ENCODE measurements around the gene OSER1. TPM values are rescaled to one million over a fixed set of nuclear protein-coding genes. Genes with fewer than 3 reads are reported as not detected.

OSER1 gene
- total RNA-seq, 2 experiments from 2014 or later: 172 TPM

DNA sequence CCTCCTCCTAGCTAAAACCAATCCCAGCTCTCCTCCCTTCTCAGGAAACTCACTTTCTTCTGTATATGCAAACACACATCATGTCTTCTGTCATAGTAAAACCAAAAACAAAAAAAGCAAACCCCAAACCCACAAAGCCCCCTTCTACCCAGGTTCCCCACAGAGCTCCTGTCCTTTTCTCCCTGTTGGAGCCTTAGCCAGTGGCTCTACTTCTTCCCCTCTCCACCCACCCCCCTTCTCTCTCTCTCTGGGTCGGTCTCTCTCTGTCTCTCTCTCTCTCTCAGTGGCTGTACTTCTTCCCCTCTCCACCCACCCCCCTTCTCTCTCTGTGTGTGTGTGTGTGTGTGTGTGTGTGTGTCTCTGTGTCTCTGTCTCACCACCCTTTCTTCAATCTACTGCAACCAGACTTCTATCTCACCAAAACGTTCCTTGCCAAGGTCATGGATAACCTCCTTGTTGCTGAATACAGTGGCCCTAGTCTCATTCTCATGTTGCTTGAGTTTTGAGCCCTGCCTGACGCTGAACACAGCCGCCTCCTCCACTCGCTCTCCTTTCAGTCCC, 8.7 kb upstream of the OSER1 start:
- peak in 7 of 14 experiments; percentile 10 to 70 (median 37) for DNase-seq
- peak overlapping the region; percentile 41 for H3K4me3 ChIP-seq (ENCODE audit: low read length)
- POLR2A ChIA-PET: interaction anchor here (0.7 to 7.7 kb wide), 13 partner anchors 9 to 666 kb away, joined by 3 to 155 read pairs (median 4); partner anchors contain the start of genes FITM2, GDAP1L1, OSER1 and SERINC3

DNA sequence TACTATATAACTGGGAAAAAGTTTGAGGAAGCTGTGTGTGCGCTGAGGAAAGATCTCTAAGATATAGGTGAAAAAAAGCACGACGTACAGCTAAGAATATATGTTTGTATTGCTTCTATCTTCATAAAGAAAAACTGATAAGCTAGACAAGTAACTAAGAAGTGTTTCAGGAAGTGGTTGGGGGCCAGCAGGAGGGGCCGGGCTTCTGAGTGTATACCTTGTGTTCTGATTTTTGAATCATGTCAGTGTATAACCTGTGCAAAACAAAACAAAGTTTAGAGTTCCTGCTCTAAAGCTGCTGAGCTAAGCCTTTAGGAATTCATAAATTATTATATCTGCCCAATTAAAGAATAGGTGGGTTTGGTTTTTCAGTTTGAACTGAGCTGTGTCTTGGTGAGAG, 7.9 kb upstream of the OSER1 start:
- ATAC-seq (ENCODE audit: poor library complexity) (peak; percentile 69), DNase-seq (peak in 13 of 14 experiments; percentile 44 to 77 (median 62))
- H3K9me3 ChIP-seq (ENCODE audit: control insufficient read depth in 1 of 2, insufficient read depth in 1 of 2, low read length in 2 of 2): no peaks in the 10 kb centered on the region
- peaks cover 46% of the 10 kb centered on the region for H3K4me1 ChIP-seq (ENCODE audit: insufficient read depth, low read length)
- peaks cover 4% of the 10 kb centered on the region for H3K36me3 ChIP-seq (ENCODE audit: insufficient read depth, low read length)
- POLR2A ChIA-PET: interaction anchor here (0.7 to 7.7 kb wide), 16 partner anchors 8 to 671 kb away, joined by 3 to 155 read pairs (median 4); partner anchors contain the start of genes FITM2, GDAP1L1, OSER1 and SERINC3
- CTCF ChIA-PET: interaction anchor here (0.7 to 8.5 kb wide), 10 partner anchors 11 to 392 kb away, joined by 3 to 241 read pairs (median 6); partner anchors contain the start of gene FITM2
- H3K36me3 Mint-ChIP-seq (ENCODE audit: low read depth): peaks cover 10% of the 10 kb centered on the region
- no peaks in the 10 kb centered on the region for H3K9me3 Mint-ChIP-seq
- peak overlapping the region; percentile 80 for H3K4me3 Mint-ChIP-seq
- H3K4me3 ChIP-seq (ENCODE audit: low read length): peak overlapping the region; percentile 41
- H3K4me1 Mint-ChIP-seq (ENCODE audit: low read depth): peaks cover 68% of the 10 kb centered on the region
- no peaks in the 10 kb centered on the region for H3K27me3 Mint-ChIP-seq
- no peaks in the 10 kb centered on the region for H3K27me3 ChIP-seq (ENCODE audit: control insufficient read depth in 1 of 2, insufficient read depth in 2 of 2, low read length in 2 of 2)
- intact Hi-C loops (cut with DNase I, micrococcal nuclease): loop anchor here (5.0 to 10.0 kb wide), 4 partner anchors 306 to 649 kb away; partner anchors contain the start of genes IFT52 (in 1 of the 2) and SERINC3 (in 1 of the 2)
- TF ChIP-seq, protein P1, sequence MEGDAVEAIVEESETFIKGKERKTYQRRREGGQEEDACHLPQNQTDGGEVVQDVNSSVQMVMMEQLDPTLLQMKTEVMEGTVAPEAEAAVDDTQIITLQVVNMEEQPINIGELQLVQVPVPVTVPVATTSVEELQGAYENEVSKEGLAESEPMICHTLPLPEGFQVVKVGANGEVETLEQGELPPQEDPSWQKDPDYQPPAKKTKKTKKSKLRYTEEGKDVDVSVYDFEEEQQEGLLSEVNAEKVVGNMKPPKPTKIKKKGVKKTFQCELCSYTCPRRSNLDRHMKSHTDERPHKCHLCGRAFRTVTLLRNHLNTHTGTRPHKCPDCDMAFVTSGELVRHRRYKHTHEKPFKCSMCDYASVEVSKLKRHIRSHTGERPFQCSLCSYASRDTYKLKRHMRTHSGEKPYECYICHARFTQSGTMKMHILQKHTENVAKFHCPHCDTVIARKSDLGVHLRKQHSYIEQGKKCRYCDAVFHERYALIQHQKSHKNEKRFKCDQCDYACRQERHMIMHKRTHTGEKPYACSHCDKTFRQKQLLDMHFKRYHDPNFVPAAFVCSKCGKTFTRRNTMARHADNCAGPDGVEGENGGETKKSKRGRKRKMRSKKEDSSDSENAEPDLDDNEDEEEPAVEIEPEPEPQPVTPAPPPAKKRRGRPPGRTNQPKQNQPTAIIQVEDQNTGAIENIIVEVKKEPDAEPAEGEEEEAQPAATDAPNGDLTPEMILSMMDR (IDR thresholded peaks at IDR 0.05): no peak
- H3K27ac Mint-ChIP-seq: peak overlapping the region; percentile 91
- H3K27ac ChIP-seq (ENCODE audit: low read depth in 1 of 2, low read length in 2 of 2): peak overlapping the region; percentile 62 to 71

More for the DNA sequence above, 8.7 kb upstream of the OSER1 start:
- Mint-ChIP-seq H3K4me1 (ENCODE audit: low read depth) (peaks cover 68% of the 10 kb centered on the region), H3K27me3 (no peaks in the 10 kb centered on the region), H3K36me3 (ENCODE audit: low read depth) (peaks cover 10% of the 10 kb centered on the region), H3K4me3 (peak overlapping the region; percentile 80), H3K27ac (peak overlapping the region; percentile 91), H3K9me3 (no peaks in the 10 kb centered on the region)
- Histone ChIP-seq H3K36me3 (ENCODE audit: insufficient read depth, low read length) (peaks cover 4% of the 10 kb centered on the region), H3K9me3 (ENCODE audit: control insufficient read depth in 1 of 2, insufficient read depth in 1 of 2, low read length in 2 of 2) (no peaks in the 10 kb centered on the region), H3K27me3 (ENCODE audit: control insufficient read depth in 1 of 2, insufficient read depth in 2 of 2, low read length in 2 of 2) (no peaks in the 10 kb centered on the region), H3K4me1 (ENCODE audit: insufficient read depth, low read length) (peaks cover 46% of the 10 kb centered on the region), H3K27ac (ENCODE audit: low read depth in 1 of 2, low read length in 2 of 2) (peak overlapping the region; percentile 62 to 71)
- CTCF ChIA-PET: interaction anchor here (0.7 to 8.5 kb wide), 5 partner anchors 12 to 330 kb away, joined by 3 to 241 read pairs (median 9); partner anchors contain the start of gene FITM2
- ATAC-seq (ENCODE audit: poor library complexity): peak; percentile 9
- intact Hi-C loops (cut with DNase I, micrococcal nuclease): loop anchor here (5.0 to 10.0 kb wide), 4 partner anchors 306 to 648 kb away; partner anchors contain the start of genes IFT52 (in 1 of the 2) and SERINC3 (in 1 of the 2)
- TF ChIP-seq, protein P1 (IDR thresholded peaks at IDR 0.05): no peak

DNA sequence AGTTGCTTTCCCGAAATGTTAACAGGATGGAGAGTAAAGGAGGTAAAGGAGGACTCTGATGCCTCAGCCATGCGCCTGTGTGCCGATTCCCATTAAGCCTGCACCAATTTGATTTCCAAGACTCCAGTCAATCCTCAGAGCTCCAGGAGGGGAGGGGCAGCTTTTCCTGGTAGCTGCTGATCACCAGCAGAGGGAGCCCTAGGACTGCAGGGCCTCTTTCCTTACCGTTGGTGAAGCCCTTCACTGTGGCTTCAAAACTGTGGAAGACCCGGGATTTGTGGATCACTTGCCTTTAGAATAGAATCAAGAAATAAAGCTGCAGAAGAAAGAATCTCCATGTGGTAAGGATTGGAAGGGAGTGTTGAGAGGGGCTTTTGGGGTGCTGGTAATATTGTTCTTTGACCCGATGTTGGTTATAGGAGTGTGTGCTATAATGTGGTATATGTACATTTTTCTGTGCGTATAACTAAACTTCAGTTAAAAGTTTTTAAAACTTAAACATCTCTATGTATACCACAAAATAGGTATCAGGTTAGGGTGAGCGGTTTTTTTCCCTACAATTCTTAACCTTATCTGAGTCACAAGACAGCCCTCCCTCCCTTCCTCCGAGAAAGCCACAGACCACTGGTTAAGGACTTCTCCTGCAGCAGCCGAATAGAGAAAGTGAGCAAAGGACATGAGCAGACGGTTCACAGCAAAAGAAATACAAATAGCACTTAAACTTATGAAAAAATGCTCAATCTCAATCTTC, 6.9 kb upstream of the OSER1 start:
- ChIA-PET CTCF (interaction anchor here (0.5 to 8.5 kb wide), 18 partner anchors 10 to 466 kb away, joined by 3 to 241 read pairs (median 3); partner anchors contain the start of genes FITM2 and TTPAL), POLR2A (interaction anchor here (0.7 to 7.7 kb wide), 11 partner anchors 7 to 671 kb away, joined by 3 to 155 read pairs (median 4); partner anchors contain the start of genes FITM2, OSER1, SERINC3 and YWHAB)
- Histone ChIP-seq H3K4me1 (ENCODE audit: insufficient read depth, low read length) (peaks cover 46% of the 10 kb centered on the region), H3K27ac (ENCODE audit: low read depth in 1 of 2, low read length in 2 of 2) (peak overlapping the region; percentile 62 to 71), H3K4me3 (ENCODE audit: low read length) (peak overlapping the region; percentile 41), H3K9me3 (ENCODE audit: control insufficient read depth in 1 of 2, insufficient read depth in 1 of 2, low read length in 2 of 2) (no peaks in the 10 kb centered on the region), H3K36me3 (ENCODE audit: insufficient read depth, low read length) (peaks cover 4% of the 10 kb centered on the region), H3K27me3 (ENCODE audit: control insufficient read depth in 1 of 2, insufficient read depth in 2 of 2, low read length in 2 of 2) (no peaks in the 10 kb centered on the region)
- ATAC-seq (ENCODE audit: poor library complexity) (peak; percentile 49), DNase-seq (peak; percentile 51 to 87 (median 63))
- H3K27ac Mint-ChIP-seq: peak overlapping the region; percentile 91
- TF ChIP-seq, protein P1 (IDR thresholded peaks at IDR 0.05): peak; percentile 98
- H3K27me3 Mint-ChIP-seq: no peaks in the 10 kb centered on the region
- H3K36me3 Mint-ChIP-seq (ENCODE audit: low read depth): peaks cover 10% of the 10 kb centered on the region
- no peaks in the 10 kb centered on the region for H3K9me3 Mint-ChIP-seq
- peaks cover 60% of the 10 kb centered on the region for H3K4me1 Mint-ChIP-seq (ENCODE audit: low read depth)
- intact Hi-C loops (cut with DNase I, micrococcal nuclease): loop anchor here (1.0 to 10.0 kb wide), 12 partner anchors 55 to 650 kb away; partner anchors contain the start of genes FITM2 (in 2 of the 2), IFT52 (in 1 of the 2) and SERINC3 (in 1 of the 2)
- peak overlapping the region; percentile 80 for H3K4me3 Mint-ChIP-seq
